ENCODE measurements around the gene PRKCQ.

DNA sequence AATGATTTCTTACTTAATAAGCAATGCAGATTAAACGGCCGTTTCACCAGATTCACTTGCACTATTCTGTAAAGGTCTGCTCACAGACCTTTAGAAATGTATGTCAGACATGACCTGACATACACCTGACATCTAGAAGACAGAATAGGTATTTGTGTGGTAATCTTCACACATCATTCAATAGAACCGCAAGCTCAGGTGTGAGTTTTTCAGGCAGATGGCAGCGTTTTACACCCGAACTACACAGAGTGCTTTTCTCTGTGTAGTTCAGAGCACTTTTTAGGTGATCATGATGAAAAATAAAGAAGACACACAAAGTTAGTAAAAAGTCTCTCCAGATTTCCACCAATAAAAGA lies 63.2 kb downstream of the PRKCQ start:
- TF ChIP-seq, protein P1, sequence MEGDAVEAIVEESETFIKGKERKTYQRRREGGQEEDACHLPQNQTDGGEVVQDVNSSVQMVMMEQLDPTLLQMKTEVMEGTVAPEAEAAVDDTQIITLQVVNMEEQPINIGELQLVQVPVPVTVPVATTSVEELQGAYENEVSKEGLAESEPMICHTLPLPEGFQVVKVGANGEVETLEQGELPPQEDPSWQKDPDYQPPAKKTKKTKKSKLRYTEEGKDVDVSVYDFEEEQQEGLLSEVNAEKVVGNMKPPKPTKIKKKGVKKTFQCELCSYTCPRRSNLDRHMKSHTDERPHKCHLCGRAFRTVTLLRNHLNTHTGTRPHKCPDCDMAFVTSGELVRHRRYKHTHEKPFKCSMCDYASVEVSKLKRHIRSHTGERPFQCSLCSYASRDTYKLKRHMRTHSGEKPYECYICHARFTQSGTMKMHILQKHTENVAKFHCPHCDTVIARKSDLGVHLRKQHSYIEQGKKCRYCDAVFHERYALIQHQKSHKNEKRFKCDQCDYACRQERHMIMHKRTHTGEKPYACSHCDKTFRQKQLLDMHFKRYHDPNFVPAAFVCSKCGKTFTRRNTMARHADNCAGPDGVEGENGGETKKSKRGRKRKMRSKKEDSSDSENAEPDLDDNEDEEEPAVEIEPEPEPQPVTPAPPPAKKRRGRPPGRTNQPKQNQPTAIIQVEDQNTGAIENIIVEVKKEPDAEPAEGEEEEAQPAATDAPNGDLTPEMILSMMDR (optimal IDR thresholded peaks at IDR 0.05 in 1 of 3, IDR thresholded peaks at IDR 0.05 in 1 of 3, conservative IDR thresholded peaks at IDR 0.05 in 1 of 3; ENCODE audit: extremely low read depth in 1 of 3, insufficient read depth in 2 of 3, low read length in 3 of 3) = no peak
- no peak for TF ChIP-seq EZH2 (IDR thresholded peaks at IDR 0.05; ENCODE audit: low read length)

Data from keratinocyte (primary cell).